ENCODE data around the gene ACSL5.

ACSL5 gene

DNA sequence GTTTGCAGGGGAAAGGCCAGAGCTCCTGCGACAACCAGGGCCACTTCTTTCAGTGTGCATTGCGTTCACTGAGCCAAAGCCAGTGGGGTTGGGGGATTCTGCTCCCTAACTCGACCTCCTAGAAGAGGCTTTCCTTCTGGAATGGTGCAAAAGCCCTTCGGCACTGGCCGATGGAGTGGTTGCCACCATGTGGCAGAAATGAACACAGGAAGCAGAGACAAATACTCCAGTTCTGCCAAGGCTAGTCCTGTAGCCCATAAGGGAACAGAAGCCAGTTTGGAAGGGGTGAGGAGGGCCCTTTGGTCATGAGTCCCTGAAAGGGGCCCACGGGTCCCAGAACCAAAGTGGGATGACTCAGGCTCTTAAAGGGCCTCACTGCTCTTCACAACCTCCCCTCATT, 29.7 kb upstream of the ACSL5 start:
- DNase-seq, result no peak
- TF ChIP-seq POLR2A (IDR thresholded peaks at IDR 0.05; ENCODE audit: low read length) (no peak), GATA1 (IDR thresholded peaks at IDR 0.05; ENCODE audit: low read depth, low read length) (no peak)

DNA sequence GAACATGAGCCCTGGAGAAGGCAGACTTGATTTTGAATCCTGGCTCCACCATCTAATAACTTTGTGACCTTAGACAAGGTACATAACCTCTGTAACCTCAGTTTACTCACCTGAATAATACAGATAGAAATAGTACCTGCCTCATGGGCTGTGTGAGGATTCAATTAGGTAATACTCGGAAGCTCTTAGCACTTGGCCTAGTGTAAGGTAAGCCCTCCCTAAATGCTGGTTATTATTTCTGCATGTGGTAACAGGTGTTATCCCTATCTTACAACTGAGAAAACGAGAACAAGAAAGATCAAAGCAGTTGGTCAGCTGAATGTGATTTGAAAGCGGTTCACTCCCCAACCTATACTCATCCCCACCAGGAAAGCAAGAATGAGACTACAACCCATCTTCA, 28.7 kb upstream of the ACSL5 start:
- no peak for DNase-seq
- TF ChIP-seq GATA1 (IDR thresholded peaks at IDR 0.05; ENCODE audit: low read depth, low read length), result no peak
- no peak for TF ChIP-seq POLR2A (IDR thresholded peaks at IDR 0.05; ENCODE audit: low read length)

DNA sequence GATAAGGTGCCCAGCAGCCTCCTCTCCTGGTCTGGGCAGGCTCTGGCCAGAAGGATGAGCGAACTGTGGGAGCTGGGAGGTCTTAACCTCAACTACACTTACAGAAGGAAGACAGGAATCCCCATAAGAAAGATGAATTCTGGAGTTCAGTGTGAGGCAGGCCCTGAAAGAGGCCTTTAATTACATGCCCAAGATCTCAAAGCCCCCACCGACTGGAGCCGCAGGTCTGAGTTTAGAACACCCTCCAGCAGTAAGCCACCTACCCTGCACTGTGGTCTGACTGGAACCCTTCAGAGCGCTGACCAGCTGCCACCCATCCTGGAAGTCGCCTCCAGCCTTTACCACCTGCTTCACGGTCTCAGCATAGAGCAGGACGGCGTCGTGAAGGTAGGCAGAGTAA, 28.2 kb upstream of the ACSL5 start:
- no peak for TF ChIP-seq POLR2A (IDR thresholded peaks at IDR 0.05; ENCODE audit: low read length)
- no peak for TF ChIP-seq GATA1 (IDR thresholded peaks at IDR 0.05; ENCODE audit: low read depth, low read length)
- no peak for DNase-seq

DNA sequence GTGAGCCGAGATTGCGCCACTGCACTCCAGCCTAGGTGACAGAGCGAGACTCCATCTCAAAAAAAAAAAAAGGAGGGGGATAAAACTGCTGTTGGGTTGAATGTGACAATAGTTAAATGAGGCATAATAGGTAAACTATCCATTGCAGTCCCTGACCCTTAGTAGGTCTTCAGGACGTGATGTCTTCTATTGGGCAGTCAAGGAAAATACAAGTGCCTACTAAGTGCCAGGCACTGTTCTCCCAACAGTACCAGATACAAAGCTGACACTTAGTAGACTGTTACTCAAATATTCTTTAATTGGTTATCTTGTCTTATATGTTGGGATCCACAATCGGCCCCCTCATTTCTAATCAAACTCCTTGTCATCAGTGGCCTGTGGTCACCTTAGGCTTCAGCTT, 27.1 kb upstream of the ACSL5 start:
- DNase-seq, result no peak
- TF ChIP-seq POLR2A (IDR thresholded peaks at IDR 0.05; ENCODE audit: low read length) (no peak), GATA1 (IDR thresholded peaks at IDR 0.05; ENCODE audit: low read depth, low read length) (no peak)

DNA sequence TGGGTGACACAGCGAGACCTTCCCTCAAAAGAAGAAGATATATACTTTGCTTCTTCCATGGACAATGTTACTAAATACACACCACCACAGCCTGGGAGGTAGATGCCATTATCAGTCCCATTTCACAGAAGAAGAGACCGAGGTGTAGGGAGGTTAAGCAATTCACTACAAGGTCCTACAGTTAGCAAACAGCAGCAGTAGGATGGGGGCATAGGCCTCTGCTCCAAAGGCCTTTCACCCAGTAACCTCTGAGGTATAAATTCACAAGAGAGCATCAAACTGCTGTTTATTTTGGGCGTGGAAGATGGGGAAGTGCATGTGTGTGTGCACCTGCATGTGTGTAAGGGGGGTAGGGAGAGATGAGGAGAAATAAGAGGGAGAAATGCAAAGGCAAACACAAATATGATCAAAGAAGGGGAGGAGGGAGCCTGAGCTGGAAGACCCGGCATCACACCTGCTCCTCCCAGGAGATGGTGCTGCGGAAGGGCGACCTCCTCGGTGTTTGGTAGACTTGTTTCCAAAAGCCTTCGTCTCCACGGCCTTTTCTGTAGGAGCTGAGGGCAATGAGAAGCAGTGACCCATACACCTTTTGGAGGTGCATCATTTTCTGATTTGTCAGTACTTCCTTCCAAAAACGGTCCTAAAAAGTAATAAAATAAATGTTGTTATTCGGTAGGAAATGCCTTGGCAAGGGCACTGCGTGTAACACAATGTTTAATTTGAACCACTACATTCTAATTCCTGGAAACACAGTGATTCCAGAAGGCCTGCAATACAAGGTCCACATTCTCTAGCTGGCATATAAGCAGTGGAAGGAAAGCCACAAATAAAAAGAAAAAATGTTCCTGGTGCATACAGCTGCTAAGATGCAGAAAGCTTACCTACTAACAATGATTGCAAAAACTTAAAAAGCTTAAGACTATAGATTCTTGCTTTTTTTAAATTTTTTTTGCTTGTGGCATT, 25.9 kb upstream of the ACSL5 start:
- no peak for TF ChIP-seq GATA1 (IDR thresholded peaks at IDR 0.05; ENCODE audit: low read depth, low read length)
- TF ChIP-seq POLR2A (IDR thresholded peaks at IDR 0.05; ENCODE audit: low read length), result no peak
- DNase-seq, result no peak

DNA sequence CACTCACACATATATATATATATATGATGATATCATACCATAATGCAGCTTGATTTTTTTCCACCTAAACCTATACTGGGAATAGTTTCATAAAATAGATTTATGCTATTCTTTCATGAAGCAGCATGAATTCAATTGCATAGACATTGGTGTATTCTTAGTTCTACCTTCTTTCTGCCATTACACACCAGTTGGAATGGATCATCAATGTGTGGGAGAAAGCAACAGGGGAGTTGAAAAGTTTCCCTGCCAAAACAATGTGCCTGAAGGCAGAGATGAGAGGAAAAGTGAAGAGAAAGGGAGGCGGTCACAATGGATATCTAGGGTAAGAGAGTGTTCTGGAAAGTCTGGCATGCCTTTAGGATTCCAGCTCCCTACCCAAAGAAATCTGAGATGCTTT, 25.2 kb upstream of the ACSL5 start:
- no peak for DNase-seq
- TF ChIP-seq GATA1 (IDR thresholded peaks at IDR 0.05; ENCODE audit: low read depth, low read length) (no peak), POLR2A (IDR thresholded peaks at IDR 0.05; ENCODE audit: low read length) (no peak)

DNA sequence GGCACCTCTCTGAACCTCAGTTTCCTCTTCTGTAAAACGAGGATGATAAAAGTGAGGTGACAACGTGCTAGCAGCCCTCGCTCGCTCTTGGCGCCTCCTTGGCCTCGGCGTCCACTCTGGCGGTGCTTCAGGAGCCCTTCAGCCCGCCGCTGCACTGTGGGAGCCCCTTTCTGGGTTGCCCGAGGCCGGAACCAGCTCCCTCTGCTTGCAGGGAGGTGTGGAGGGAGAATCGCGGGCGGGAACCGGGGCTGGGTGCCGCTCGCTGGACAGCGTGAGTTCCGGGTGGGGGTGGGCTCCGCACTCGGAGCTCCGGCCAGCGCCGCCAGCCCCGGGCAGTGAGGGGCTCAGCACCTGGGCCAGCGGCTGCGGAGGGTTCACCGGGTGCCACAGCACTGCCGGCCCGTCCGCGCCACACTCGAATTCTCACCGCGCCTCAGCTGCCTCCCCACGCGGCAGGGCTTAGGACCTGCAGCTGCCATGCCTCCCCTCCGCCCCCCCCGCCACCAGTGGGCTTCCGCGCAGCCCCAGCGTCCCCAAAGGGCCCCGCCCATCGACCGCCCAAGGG, 24.3 kb upstream of the ACSL5 start:
- no peak for DNase-seq
- TF ChIP-seq GATA1 (IDR thresholded peaks at IDR 0.05; ENCODE audit: low read depth, low read length), result no peak
- TF ChIP-seq POLR2A (IDR thresholded peaks at IDR 0.05; ENCODE audit: low read length), result no peak

DNA sequence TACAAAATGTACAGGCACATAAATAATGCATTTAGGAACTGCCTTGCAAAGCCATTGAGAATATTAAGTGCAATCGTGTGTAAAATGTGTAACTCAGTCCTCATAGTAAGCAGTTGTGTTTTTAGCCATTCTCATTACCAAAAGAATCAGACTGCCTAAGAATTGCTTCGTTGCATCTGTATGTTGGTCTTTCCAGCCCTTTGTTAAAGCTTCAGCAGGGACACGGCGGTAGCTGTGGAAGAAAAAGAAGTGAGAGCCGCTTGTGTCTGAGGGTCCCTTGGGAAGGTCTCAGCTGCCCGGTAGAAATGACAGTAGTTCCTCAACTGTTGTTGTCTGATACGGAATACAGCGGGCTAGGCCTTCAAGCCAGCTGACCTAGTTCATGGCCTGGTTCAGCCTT, 22.8 kb upstream of the ACSL5 start:
- no peak for DNase-seq
- TF ChIP-seq POLR2A (IDR thresholded peaks at IDR 0.05; ENCODE audit: low read length), result no peak
- no peak for TF ChIP-seq GATA1 (IDR thresholded peaks at IDR 0.05; ENCODE audit: low read depth, low read length)

DNA sequence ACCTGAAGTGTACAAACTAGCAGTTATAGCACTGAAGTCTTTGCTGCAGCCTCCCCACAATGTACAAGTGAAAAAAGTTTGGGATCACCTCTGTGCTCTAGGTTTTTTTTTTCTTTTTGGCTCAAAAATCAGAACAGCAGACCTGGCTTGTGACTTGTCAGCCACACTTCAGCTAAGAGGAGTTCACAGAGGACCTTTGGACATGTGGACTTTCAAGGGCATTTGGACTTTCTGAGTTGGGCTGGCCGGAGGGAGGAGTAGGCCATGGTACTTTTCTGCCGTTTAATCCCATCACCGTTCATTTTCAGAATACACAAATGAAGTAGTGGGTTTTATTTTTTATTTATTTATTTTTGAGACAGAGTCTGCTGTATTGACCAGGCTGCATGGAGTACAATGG, 21.9 kb upstream of the ACSL5 start:
- no peak for TF ChIP-seq GATA1 (IDR thresholded peaks at IDR 0.05; ENCODE audit: low read depth, low read length)
- TF ChIP-seq POLR2A (IDR thresholded peaks at IDR 0.05; ENCODE audit: low read length), result no peak
- no peak for DNase-seq

DNA sequence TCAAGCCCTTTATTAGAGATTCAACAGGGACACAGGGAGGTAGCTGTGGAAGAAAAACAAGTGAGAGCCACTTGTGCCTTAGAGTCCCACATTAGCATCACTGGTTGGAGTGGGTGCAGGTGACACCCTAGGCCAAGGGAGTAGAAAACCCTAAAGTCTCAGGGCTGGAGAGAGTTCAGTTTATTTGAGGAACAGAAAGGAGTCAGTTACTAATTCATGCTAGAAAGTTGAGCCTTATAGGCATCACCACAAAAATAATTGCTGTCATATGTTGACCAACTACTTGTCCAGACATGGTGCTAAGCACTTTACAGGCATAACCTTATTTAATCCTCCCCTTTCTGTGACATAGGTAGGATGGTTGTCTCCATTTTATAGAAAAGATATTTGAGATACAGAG, 20.9 kb upstream of the ACSL5 start:
- TF ChIP-seq GATA1 (IDR thresholded peaks at IDR 0.05; ENCODE audit: low read depth, low read length) (no peak), POLR2A (IDR thresholded peaks at IDR 0.05; ENCODE audit: low read length) (no peak)
- DNase-seq, result no peak

DNA sequence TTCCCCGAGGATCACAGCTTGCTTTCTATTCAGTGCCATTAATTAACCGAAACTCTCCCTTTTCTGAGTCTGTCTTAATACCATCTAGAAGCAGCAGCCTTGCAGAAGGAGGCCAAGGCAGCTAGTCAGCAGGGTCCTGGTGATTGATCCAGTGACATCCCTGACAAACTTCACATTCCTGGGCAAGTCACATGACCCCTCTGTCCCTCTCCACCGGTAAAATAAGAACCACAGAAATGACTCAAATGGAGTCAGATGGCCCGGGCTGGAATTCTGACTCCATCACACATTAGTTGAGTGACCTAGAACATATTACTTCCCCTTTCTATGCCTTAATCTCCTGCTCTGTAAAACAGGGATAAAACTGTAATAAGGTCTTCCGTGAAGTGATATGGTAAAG, 17.2 kb upstream of the ACSL5 start:
- no peak for TF ChIP-seq GATA1 (IDR thresholded peaks at IDR 0.05; ENCODE audit: low read depth, low read length)
- TF ChIP-seq POLR2A (IDR thresholded peaks at IDR 0.05; ENCODE audit: low read length), result no peak
- DNase-seq, result no peak

DNA sequence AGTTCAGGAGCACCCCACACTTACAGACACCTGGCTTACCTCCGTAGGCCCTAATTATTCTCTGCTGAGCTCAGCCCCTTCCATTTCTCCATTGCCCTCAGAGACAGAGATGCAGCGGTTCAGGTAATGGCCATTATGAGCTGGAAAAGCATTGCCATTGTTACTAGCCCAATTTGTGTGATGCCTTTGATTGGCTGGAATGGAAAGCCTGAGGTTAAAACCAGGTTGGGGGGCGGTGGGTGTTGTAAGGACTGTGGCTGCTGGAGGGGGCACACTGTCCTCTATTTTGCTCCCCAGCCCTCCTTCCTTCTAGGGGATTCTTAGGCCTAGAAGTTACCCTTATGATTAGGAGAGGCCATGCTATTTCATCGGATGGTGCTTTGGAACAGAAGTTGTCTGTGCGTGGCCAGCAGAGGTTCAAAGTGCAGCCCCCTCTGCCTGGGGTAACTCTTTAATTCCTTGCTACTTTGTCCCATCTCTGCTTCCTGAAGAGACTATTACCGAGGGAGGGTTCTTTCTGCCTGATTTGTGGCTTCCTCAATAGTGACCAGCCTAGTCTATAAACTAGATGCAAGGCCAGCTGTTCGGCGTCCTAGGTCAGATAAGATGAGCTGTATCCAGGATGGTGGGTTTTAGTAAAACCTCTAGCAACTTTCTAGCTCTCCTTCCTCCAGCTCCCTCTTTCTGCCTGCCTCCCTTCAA, 14.2 kb upstream of the ACSL5 start:
- TF ChIP-seq POLR2A (IDR thresholded peaks at IDR 0.05; ENCODE audit: low read length), result no peak
- TF ChIP-seq GATA1 (IDR thresholded peaks at IDR 0.05; ENCODE audit: low read depth, low read length), result no peak
- no peak for DNase-seq

DNA sequence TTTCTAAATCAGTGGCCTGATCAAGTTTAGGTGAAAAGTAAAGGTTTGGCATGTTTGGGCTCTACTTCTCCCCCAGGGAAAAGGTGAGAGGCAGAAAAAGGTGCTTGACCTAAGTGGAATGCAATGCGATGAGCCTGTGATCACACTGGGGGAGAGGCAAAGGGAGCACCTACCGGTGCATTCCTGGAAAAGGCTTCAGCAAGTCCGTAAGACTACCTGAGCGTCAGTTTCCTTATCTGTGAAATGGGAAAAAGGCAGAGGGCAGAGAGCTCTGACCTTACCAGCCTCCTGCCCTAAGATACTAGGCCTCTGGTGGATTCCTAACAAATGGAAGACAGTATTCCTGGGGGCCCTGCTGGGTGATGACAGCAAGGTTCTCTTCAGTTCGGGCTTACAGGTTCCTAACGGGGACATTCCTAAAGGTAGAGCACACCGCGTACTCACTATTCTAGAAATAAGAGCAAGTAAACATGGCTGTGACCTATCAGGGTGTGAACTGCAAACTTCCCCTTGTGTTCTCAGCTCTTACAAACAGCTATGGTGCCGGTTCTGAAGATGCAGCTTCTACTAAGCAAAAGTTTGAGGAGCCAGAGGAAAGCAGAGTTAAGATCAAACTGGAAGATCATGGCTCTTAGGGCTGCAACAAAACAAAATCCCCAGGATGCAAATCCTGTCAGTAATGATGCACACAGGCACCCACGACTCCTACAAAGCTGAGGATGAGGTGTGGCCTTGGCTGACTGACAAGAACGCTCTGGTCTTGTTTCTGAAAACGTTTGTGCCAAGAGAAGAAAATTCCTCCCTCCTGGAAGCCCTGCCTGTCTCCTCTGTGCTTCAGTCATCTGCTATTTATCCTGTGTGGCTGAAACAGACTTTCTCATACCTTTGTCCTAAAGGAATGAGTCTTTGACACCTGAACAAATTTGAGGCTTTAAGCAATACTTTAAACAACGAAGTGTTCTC, 13.3 kb upstream of the ACSL5 start:
- TF ChIP-seq POLR2A (IDR thresholded peaks at IDR 0.05; ENCODE audit: low read length) (no peak), GATA1 (IDR thresholded peaks at IDR 0.05; ENCODE audit: low read depth, low read length) (no peak)
- DNase-seq, result no peak

All from erythroblast (primary cell).